Upper lobe of left lung (tissue), 6 donors: ENCODE data around the gene SLC8A3. TPM values are rescaled to one million over a fixed set of nuclear protein-coding genes. Genes with fewer than 3 reads are reported as not detected.

Experiments used
- ATAC-seq, 2 donors: fragments of 200-7000 bp; cut with Tn5 transposase; one replicate each; pipeline ENCODE4 v1.9.1; 2022; ENCODE audit warnings: mild to moderate bottlenecking in 2 of 2, moderate library complexity in 2 of 2; ENCODE audit not compliant: low FRiP score in 2 of 2
- DNase-seq, 2 donors: peaks; one replicate each; pipeline ENCODE4 v3.0.0-alpha.2; 2019 to 2020
- H3K27ac ChIP-seq, 4 donors: fragments of 200-600 bp; sonication (generic); one replicate each; pipeline ENCODE4 v1.5.1; 2016 to 2019
- H3K27me3 ChIP-seq, 4 donors: fragments of 200-600 bp; sonication (generic); one replicate each; pipeline ENCODE4 v1.5.1; 2017 to 2019
- H3K36me3 ChIP-seq, 4 donors: fragments of 200-600 bp; sonication (generic); one replicate each; pipeline ENCODE4 v1.5.1; 2016 to 2019
- H3K4me1 ChIP-seq, 4 donors: fragments of 200-600 bp; sonication (generic); one replicate each; pipeline ENCODE4 v1.5.1; 2018 to 2019
- H3K4me3 ChIP-seq, 4 donors: fragments of 200-600 bp; sonication (generic); one replicate each; pipeline ENCODE4 v1.5.1; 2017 to 2019; ENCODE audit warnings: mild to moderate bottlenecking in 2 of 4, moderate library complexity in 1 of 4
- H3K9me3 ChIP-seq, 4 donors: fragments of 200-600 bp; sonication (generic); one replicate each; pipeline ENCODE4 v1.5.1; 2018 to 2019
- EP300 ChIP-seq, 4 donors: sonication (generic); formaldehyde crosslinking; IDR thresholded peaks; one replicate each; pipeline ENCODE4 v1.5.1; 2017; ENCODE audit warnings: antibody characterized with exemption in 4 of 4, control low read depth in 2 of 4
- POLR2A ChIP-seq, 4 donors: fragments of 450-650 bp; IDR thresholded peaks; one replicate each; pipeline ENCODE4 v1.5.1; 2016 to 2017; ENCODE audit warnings: antibody characterized with exemption in 4 of 4, mild to moderate bottlenecking in 2 of 4
- POLR2AphosphoS5 ChIP-seq, 2 donors: sonication (generic); formaldehyde crosslinking; IDR thresholded peaks; one replicate each; pipeline ENCODE4 v1.5.1; 2017; ENCODE audit warnings: antibody characterized with exemption in 2 of 2
- WGBS, 2 donors: methylation state at CpG; one replicate each; pipeline ENCODE4 v1.1.5; 2017 to 2018; 5-methylcytosine and 5-hydroxymethylcytosine counted together
- total RNA-seq, 6 donors: library from RNA; depleted of rRNA in 4 of 6; stranded (reverse); fragments of >200 nt in 4 of 6; gene quantifications; one replicate each; pipeline versions ENCODE4 v1.1.0 to v1.2.1, GENCODE V29; 2016 to 2021
- TF ChIP-seq, protein P1 (sequence below), 6 experiments: fragments of 450-650 bp in 4 of 6; fragments of 200-600 bp in 2 of 6; sonication (generic) in 2 of 6; IDR thresholded peaks; one replicate each; pipeline ENCODE4 v1.5.1; 2016 to 2019; ENCODE audit warnings: antibody characterized with exemption in 6 of 6
- donor health status: DM: no; HTN: no; CAD: no; lungs with moderate emphysema.
- donor health status: DM: no; HTN: yes; CAD: no; lungs with severe emphysema.

The SLC8A3 gene
- total RNA-seq, 6 donors from 2014 or later: 0.49 to 1.4 (median 1.0) TPM

DNA sequence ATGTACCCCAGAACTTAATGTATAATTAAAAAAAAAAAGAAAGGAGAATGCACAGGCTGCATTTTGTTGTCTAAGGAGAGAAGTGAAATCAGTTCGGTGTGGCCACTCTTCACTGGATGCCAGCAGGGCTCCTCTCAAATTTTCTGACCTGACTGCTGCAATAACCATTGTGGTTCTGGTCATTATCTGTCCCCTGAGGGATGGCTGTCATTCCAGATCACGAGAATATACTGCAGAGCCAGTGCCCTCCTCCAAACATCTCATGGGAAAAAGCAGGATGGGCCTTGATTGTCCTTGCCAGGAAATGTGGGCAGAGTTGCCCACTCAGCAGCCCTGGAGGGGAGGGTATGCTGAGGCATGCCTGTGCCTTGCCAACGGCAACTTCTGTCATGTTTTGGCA lies 139.1 kb downstream of the SLC8A3 start:
- H3K36me3 ChIP-seq: no peaks in the 10 kb centered on the region
- ATAC-seq: no peak
- no peaks in the 10 kb centered on the region for H3K9me3 ChIP-seq
- no peak overlapping the region for H3K27ac ChIP-seq
- DNase-seq: no peak
- H3K4me1 ChIP-seq: no peaks in the 10 kb centered on the region
- 64 to 82% methylated on average over 3 of the region's 3 CpGs for WGBS, 2 donors
- TF ChIP-seq EP300 (IDR thresholded peaks at IDR 0.05) (no peak), POLR2AphosphoS5 (IDR thresholded peaks at IDR 0.05) (no peak), POLR2A (IDR thresholded peaks at IDR 0.05) (no peak)
- TF ChIP-seq, protein P1, sequence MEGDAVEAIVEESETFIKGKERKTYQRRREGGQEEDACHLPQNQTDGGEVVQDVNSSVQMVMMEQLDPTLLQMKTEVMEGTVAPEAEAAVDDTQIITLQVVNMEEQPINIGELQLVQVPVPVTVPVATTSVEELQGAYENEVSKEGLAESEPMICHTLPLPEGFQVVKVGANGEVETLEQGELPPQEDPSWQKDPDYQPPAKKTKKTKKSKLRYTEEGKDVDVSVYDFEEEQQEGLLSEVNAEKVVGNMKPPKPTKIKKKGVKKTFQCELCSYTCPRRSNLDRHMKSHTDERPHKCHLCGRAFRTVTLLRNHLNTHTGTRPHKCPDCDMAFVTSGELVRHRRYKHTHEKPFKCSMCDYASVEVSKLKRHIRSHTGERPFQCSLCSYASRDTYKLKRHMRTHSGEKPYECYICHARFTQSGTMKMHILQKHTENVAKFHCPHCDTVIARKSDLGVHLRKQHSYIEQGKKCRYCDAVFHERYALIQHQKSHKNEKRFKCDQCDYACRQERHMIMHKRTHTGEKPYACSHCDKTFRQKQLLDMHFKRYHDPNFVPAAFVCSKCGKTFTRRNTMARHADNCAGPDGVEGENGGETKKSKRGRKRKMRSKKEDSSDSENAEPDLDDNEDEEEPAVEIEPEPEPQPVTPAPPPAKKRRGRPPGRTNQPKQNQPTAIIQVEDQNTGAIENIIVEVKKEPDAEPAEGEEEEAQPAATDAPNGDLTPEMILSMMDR (IDR thresholded peaks at IDR 0.05): no peak
- H3K27me3 ChIP-seq: no peaks in the 10 kb centered on the region
- no peak overlapping the region for H3K4me3 ChIP-seq

DNA sequence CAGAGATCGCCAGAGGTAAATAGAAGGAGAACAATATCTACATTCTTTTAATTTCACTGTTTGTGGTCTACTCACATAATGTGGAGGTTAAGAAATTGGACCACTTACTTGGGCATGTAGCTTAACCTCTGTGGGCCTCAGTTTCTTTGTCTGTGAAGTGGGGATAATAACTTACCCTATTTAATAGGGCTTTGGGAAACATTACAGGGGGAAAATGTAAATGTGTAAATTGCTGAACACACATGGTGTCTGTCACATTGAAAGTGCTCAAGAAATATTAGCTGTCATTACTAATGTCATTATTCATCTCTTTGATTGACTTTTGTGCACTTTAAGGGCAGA lies 140.5 kb downstream of the SLC8A3 start:
- no peak for TF ChIP-seq EP300 (IDR thresholded peaks at IDR 0.05)
- TF ChIP-seq, protein P1 (IDR thresholded peaks at IDR 0.05): no peak
- no peak for TF ChIP-seq POLR2AphosphoS5 (IDR thresholded peaks at IDR 0.05)
- no peak for TF ChIP-seq POLR2A (IDR thresholded peaks at IDR 0.05)
- Histone ChIP-seq H3K27ac (no peak overlapping the region), H3K9me3 (no peaks in the 10 kb centered on the region), H3K4me1 (no peaks in the 10 kb centered on the region), H3K27me3 (no peaks in the 10 kb centered on the region), H3K4me3 (no peak overlapping the region), H3K36me3 (no peaks in the 10 kb centered on the region)
- WGBS, 2 donors: 66 to 88% methylated on average over 1 of the region's 1 CpG
- ATAC-seq (no peak), DNase-seq (no peak)

DNA sequence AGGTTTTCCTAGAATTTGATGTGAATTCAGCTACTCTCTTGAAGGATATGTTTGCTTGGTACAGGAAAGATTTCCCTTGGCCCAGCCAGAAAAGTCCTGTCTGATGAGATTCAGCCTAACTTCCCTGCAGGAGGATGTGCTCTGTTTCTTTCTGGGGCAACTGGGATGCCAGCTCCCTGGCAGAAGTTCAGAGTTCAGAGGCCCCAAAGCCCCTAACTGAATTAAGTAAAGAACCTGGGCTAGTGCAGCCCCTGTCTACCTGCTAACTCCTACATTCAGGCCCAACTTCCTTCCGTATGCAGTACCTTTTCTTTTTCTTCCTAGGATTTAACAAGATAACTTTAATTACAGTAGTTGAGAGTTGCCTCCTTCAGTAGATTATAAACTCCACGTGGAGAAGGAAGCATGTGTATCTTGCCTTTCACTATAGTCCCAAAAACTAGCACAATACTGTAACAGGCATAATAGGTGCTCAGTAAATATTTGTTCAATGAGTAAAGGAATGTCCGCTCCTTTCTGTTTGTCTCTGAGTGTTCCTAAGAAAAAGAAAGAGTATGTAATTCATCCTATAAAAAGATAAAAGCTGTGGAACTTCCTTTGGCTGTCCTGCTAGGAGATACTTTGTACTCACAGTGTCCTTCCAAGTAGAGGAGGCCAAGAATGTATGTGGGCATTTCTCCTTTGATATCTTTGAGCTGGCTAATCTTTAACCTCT lies 141.0 kb downstream of the SLC8A3 start:
- WGBS, 2 donors: 48 to 67% methylated on average over 3 of the region's 3 CpGs
- Histone ChIP-seq H3K9me3 (no peaks in the 10 kb centered on the region), H3K4me3 (no peak overlapping the region), H3K4me1 (no peaks in the 10 kb centered on the region), H3K36me3 (no peaks in the 10 kb centered on the region), H3K27ac (no peak overlapping the region), H3K27me3 (no peaks in the 10 kb centered on the region)
- no peak for ATAC-seq
- no peak for DNase-seq
- TF ChIP-seq, protein P1 (IDR thresholded peaks at IDR 0.05): no peak
- no peak for TF ChIP-seq POLR2AphosphoS5 (IDR thresholded peaks at IDR 0.05)
- no peak for TF ChIP-seq EP300 (IDR thresholded peaks at IDR 0.05)
- no peak for TF ChIP-seq POLR2A (IDR thresholded peaks at IDR 0.05)

DNA sequence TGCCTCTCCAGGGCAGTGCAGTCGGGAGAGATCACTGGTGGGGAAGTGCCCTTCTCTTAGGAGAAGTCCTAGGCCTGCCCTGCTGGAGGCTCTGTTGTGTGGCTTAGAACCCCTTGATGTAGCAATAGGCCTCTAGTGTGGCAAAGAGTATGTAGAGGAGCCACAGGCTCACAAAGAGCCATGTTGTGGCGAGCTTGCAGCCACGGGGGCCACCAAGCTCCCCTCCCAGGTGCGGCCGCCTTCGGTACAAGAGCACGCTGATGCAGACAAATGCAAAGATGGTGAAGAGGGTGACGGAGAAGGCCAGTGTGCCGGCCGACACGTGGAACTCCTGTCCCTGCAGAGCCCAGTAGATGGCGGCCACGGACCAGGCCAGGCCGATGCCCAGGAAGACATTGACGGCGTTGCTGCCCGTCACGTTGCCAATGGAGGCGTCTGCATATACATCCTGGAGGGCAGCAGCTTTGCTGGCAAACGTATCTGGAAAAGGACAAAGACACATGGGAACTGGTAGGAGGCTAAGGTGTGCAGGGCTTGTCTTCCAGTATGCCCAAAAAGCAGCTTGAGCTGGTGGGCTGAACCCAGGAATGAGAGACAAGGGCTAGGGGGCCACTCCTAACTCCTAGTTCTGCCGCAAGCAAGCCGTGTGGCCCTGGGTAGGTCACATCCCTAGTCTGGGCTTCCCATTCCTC lies 142.8 kb downstream of the SLC8A3 start:
- Histone ChIP-seq H3K4me3 (no peak overlapping the region), H3K36me3 (no peaks in the 10 kb centered on the region), H3K27ac (no peak overlapping the region), H3K9me3 (no peaks in the 10 kb centered on the region), H3K27me3 (no peaks in the 10 kb centered on the region), H3K4me1 (no peaks in the 10 kb centered on the region)
- 31 to 40% methylated on average over 17 to 22 of the region's 22 CpGs for WGBS, 2 donors
- ATAC-seq: peak; percentile 64 to 65
- no peak for TF ChIP-seq POLR2A (IDR thresholded peaks at IDR 0.05)
- TF ChIP-seq, protein P1 (IDR thresholded peaks at IDR 0.05): peak; percentile 34 to 80 (median 60)
- peak; percentile 58 to 83 for DNase-seq

DNA sequence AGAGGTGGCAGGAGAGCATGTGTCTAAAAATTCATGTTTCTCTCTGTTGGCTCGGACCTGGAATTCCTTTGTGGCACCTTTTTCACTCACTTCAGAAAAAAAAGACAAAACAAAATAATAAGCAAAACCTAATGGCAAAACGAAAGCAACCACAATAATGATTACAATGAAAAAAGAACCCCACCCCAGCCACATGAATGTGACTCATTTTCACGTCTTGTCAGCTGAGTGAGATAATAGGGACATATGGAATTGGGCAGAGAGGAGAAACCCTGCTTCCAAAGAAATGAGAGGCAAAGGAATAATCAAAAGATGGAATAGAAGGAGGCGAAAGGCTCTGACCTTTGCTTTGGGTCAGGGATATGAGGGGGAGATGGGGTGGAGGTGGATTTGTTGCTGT lies 143.4 kb downstream of the SLC8A3 start:
- no peaks in the 10 kb centered on the region for H3K27me3 ChIP-seq
- H3K4me3 ChIP-seq: no peak overlapping the region
- no peak overlapping the region for H3K27ac ChIP-seq
- no peaks in the 10 kb centered on the region for H3K36me3 ChIP-seq
- DNase-seq: no peak
- H3K4me1 ChIP-seq: no peaks in the 10 kb centered on the region
- 75 to 78% methylated on average over 4 of the region's 4 CpGs for WGBS, 2 donors
- TF ChIP-seq, protein P1 (IDR thresholded peaks at IDR 0.05): no peak
- TF ChIP-seq POLR2A (IDR thresholded peaks at IDR 0.05): no peak
- no peak for TF ChIP-seq POLR2AphosphoS5 (IDR thresholded peaks at IDR 0.05)
- TF ChIP-seq EP300 (IDR thresholded peaks at IDR 0.05): no peak
- no peaks in the 10 kb centered on the region for H3K9me3 ChIP-seq
- ATAC-seq: no peak
